HG03159 (cell line): ENCODE measurements around the gene SPTLC2.
A peak's percentile ranks its signal among the peaks of the same experiment; 100 is the strongest.

Experiments
- ATAC-seq: cut with Tn5 transposase; IDR thresholded peaks from one replicate; pipeline ENCODE4 v1.9.1; 2021; ENCODE audit warnings: mild to moderate bottlenecking, moderate library complexity; ENCODE audit not compliant: unreplicated experiment

The SPTLC2 gene

GRCh38 chr14:77623201-77623600 is 6.8 kb upstream of the SPTLC2 start:
- no peak for ATAC-seq

DNA sequence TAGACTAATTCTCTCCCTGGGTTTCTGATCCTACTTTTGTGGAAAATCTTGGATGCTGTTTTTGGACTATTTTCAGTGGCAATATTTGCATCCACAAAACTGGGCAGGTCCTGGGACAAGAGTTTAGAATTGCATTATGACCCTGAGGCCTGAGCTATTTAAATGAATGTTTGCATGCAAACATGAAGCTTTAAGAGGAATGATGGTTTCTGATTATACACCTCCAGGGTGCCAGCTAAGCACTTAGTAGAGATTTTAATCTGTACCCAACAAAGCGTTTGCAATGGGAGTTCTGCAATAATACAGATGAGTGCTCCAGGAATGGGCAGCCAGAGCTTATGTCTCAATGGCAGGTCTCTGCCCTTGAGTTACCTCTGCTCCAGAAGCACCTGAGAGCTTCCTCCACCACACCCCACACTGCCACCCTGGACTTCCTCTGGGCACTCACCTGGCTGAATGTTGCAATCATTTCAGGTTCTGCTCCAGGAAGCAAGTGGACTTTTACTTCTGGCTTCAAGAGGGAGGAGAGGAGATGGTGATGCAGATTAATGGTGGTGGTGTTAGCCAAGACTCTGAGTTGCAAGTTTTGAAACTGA is 6.0 kb upstream of the SPTLC2 start:
- ATAC-seq = no peak

DNA sequence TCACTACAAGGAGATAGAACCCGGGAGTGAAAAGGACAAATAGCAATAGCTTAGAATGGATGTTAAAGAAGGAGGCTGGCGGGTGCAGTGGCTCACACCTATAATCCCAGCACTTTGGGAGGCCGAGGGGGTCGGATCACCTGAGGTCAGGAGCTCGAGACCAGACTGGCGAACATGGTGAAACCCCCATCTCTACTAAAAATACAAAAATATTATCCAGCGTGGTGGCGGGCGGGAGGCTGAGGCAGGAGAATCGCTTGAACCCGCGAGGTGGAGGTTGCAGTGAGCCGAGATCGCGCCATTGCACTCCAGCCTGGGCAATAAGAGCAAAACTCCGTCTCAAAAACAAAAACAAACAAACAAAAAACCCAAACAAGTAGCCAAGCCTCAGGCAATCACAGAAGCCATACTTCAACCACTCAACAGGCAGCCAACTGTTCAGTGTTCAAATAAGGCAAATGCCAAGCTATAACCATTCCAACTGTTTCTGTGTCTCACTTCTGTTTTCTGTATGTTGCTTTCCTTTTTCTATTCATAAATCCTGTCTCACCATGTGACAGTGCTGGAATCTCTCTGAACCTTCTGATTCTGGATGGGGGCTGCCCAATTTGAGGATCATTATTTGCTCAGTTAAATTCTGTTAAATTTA is 3.9 kb upstream of the SPTLC2 start:
- ATAC-seq = no peak

GRCh38 chr14:77618381-77618970 is 2.0 kb upstream of the SPTLC2 start:
- ATAC-seq = no peak

DNA sequence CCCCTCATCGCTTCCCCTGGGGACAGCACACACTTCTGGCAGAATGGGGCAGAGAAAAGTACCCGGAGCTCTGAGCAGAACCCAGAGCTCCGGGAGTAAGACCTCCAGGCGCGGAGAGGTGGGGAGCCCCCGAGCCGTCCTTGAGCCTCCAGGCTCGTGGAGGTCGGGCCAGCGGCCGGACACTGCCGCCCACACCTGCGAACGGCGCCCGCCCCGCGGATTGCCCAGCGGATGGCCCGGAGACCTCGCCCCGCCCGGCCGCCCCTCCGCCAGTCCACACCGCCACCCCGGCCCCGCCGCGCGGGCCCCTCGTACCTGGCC is 344 bp downstream of the SPTLC2 start:
- ATAC-seq = peak; percentile 4

- no peak for ATAC-seq
Observed at GRCh38 chr14:77615361-77616132, 890 bp downstream of the SPTLC2 start.

DNA sequence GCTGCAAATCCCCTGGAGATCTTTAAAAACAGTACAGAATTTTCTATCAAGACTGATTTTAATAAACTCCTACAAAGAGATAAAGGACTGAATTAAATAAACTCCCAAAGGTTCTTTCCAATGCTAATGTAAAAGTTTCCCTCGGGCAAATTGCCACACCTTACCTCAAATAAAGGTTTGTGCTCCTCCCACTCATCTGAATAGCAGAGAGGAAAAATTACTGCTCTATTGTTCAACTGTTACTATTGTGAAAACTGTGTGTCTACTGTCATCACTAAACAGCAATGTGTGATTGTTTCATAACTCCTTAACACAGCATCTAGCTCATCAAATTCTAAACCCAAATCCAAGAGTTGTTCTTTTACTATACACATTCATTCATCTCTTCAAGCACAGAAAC is 3.2 kb downstream of the SPTLC2 start:
- no peak for ATAC-seq

DNA sequence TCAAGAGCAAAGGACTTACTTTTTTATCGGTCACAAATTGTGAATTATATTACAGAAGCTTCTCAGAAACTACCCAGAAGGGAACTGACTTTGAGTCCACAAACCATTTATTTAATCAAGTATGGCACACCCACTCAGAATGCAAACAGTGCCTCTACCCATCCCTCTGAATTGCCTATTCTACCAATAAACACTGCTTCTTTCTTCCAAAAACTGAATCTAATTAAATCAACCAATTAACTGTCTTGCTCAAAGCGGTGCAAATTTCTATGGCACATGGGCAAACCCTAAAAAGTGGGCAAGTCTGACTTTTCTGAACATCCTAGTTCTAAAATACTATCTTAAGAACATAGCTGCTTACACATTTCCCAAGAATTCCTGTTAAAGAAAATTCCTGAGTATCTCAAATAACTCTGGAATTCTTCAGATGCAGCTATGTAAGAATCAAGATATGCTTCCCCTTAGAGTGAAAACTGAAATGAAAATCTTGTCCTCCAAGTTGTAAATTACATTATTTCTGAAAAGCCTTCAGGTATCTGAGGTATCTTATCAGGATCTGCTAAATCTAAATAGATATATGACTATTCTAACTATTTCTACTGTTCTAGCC is 4.3 kb downstream of the SPTLC2 start:
- no peak for ATAC-seq

- no peak for ATAC-seq
Observed at GRCh38 chr14:77610553-77610952, 5.9 kb downstream of the SPTLC2 start.

DNA sequence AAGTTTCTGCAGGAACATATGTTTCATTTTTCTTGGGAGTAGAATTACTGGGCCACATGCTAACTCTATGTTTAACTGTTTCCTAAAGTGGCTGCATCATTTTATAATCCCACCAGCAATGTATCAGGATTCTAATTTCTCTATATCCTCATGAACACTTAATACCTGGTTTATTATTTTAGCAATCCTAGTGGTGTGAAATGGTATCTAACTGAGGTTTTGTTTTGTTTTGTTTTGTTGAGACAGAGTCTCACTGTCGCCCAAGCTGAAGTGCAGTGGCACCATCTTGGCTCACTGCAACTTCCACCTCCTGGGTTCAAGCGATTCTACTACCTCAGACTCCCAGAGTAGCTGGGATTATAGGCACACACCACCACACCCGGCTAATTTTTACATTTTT is 6.5 kb downstream of the SPTLC2 start:
- no peak for ATAC-seq

DNA sequence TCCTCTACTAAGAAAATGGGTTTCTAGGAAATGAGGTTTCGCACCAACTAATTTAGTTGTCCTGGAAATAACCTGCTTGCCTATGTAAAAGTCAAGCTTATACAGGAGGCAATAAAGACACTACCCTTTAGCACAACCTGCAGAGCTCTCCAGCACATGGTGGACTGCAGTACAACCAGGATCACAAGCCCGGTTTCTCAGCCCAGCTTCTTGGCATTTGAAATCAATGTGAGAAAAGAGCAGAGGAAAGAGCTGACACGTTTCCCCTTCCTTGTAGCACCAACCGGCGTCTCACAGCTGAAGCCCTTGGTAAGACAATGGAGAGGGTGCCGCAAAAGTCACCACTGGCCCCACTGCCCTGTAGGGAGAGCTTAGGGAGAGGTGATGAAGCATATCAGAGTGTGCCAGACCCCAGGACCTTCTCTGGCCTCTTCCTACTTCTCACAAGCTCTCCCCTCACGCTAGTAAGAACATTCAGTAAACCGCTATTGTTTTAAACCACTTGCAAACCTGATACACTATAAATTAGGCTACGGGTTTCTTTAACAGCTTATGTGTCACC is 8.6 kb downstream of the SPTLC2 start:
- no peak for ATAC-seq

- no peak for ATAC-seq
Observed at GRCh38 chr14:77605392-77605972, 11.0 kb downstream of the SPTLC2 start.

GRCh38 chr14:77603654-77604255 is 12.7 kb downstream of the SPTLC2 start:
- no peak for ATAC-seq

DNA sequence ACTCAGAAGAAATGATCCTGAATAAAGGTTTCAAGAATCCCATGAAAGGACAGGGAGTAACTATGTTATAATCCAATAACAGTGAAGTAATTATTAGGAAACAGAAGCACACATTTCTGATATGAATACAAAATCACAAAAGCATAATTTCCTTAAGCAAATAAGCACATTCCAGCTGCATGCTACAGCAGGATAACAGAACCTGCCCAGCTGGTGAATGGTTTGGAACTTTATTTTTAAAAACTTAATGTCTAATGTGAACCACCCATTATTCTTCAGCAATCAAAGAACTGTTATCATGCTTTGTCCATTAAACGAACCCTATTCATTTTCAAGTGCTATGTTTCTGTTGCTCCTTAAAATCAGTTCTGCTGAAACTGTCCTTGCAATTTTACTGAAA is 13.4 kb downstream of the SPTLC2 start:
- ATAC-seq = no peak

GRCh38 chr14:77601846-77602619 is 14.4 kb downstream of the SPTLC2 start:
- ATAC-seq = no peak

- ATAC-seq = no peak
Observed at GRCh38 chr14:77599889-77600288, 16.5 kb downstream of the SPTLC2 start.

DNA sequence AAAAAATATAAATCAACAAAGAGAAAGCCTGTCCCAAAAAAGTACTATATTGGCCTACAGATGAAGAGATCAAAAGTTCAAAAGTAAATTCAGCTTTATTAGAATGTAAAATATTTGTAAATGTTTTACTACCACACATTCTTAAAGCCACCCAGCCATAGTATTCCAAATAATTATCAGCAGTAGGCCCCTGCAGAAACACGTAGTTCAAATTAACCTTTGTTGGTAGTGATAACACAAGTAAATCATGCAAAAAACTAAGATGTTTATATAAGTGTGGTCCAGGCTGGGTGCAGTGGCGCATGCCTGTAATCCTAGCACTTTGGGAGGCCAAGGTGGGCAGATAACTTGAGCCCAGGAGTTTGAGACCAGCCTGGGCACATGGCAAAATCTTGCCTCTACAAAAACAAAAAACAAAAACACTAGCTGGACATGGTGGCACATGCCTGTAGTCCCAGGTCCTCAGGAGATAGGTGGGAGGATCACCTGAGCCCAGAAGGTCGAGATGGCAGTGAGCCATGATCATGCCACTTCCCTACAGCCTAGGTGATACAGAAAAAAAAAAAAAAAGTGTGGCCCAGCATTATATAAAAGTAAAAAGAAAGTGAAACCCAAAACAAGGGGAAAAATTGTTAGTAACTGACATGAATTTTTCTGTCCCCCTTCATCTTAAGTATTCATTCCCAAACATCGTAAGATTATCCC is 17.9 kb downstream of the SPTLC2 start:
- no peak for ATAC-seq

GRCh38 chr14:77593501-77593961 is 22.9 kb downstream of the SPTLC2 start:
- ATAC-seq = peak; percentile 68
